ENCODE results near the gene PCSK5. TPM values are rescaled to one million over a fixed set of nuclear protein-coding genes. Genes with fewer than 3 reads are reported as not detected.
"Not testable (repeated sequence)": the region's sequence is repeated elsewhere in the genome, so short reads cannot be mapped to it uniquely, and the experiment has no call there.

PCSK5 gene
- polyA plus RNA-seq, 3 donors from 2014 or later = 5.7 to 17.2 (median 7.3) TPM

GRCh38 chr9:76319466-76319865 is 429.0 kb downstream of the PCSK5 start:
- not testable (repeated sequence) for H3K9me3 Mint-ChIP-seq; H3K36me3 Mint-ChIP-seq; DNase-seq; H3K4me1 Mint-ChIP-seq; H3K4me3 Mint-ChIP-seq; H3K27ac Mint-ChIP-seq; H3K27me3 Mint-ChIP-seq (ENCODE audit: low read depth in 3 of 3)

- H3K27ac Mint-ChIP-seq = no peak overlapping the region
- H3K36me3 Mint-ChIP-seq = no peaks in the 10 kb centered on the region
- peaks cover 2 to 3% (median 2%) of the 10 kb centered on the region in 3 donors for H3K27me3 Mint-ChIP-seq (ENCODE audit: low read depth in 3 of 3)
- H3K4me3 Mint-ChIP-seq = no peak overlapping the region
- no peak for DNase-seq
- H3K4me1 Mint-ChIP-seq = no peaks in the 10 kb centered on the region
- peaks cover 0 to 2% (median 0%) of the 10 kb centered on the region in 6 donors for H3K9me3 Mint-ChIP-seq
Observed at GRCh38 chr9:76321195-76321828, 430.8 kb downstream of the PCSK5 start.

GRCh38 chr9:76322810-76323209 is 432.3 kb downstream of the PCSK5 start:
- no peak overlapping the region for H3K27ac Mint-ChIP-seq
- no peaks in the 10 kb centered on the region for H3K9me3 Mint-ChIP-seq
- no peak overlapping the region for H3K4me3 Mint-ChIP-seq
- no peaks in the 10 kb centered on the region for H3K36me3 Mint-ChIP-seq
- DNase-seq = no peak
- H3K4me1 Mint-ChIP-seq = no peaks in the 10 kb centered on the region
- H3K27me3 Mint-ChIP-seq (ENCODE audit: low read depth in 3 of 3) = peaks cover 2 to 3% (median 2%) of the 10 kb centered on the region in 3 donors

GRCh38 chr9:76323490-76323889 is 433.0 kb downstream of the PCSK5 start:
- Mint-ChIP-seq H3K36me3 (no peaks in the 10 kb centered on the region), H3K4me3 (no peak overlapping the region), H3K27me3 (ENCODE audit: low read depth in 3 of 3) (peaks cover 0 to 4% (median 2%) of the 10 kb centered on the region in 3 donors), H3K4me1 (no peaks in the 10 kb centered on the region), H3K9me3 (no peaks in the 10 kb centered on the region), H3K27ac (no peak overlapping the region)
- DNase-seq = no peak

- H3K9me3 Mint-ChIP-seq; DNase-seq; H3K27ac Mint-ChIP-seq; H3K36me3 Mint-ChIP-seq; H3K27me3 Mint-ChIP-seq (ENCODE audit: low read depth in 3 of 3); H3K4me3 Mint-ChIP-seq; H3K4me1 Mint-ChIP-seq: not testable (repeated sequence)
Observed at GRCh38 chr9:76324030-76324429, 433.6 kb downstream of the PCSK5 start.

- no peak overlapping the region for H3K4me3 Mint-ChIP-seq
- no peak overlapping the region for H3K27ac Mint-ChIP-seq
- peaks cover 0 to 2% (median 0%) of the 10 kb centered on the region in 6 donors for H3K9me3 Mint-ChIP-seq
- DNase-seq = no peak
- no peaks in the 10 kb centered on the region for H3K4me1 Mint-ChIP-seq
- H3K36me3 Mint-ChIP-seq = no peaks in the 10 kb centered on the region
- peaks cover 0 to 11% (median 2%) of the 10 kb centered on the region in 3 donors for H3K27me3 Mint-ChIP-seq (ENCODE audit: low read depth in 3 of 3)
Observed at GRCh38 chr9:76330034-76330433, 439.6 kb downstream of the PCSK5 start.

- Mint-ChIP-seq H3K9me3 (peaks cover 0 to 2% (median 0%) of the 10 kb centered on the region in 6 donors), H3K27ac (no peak overlapping the region), H3K36me3 (no peaks in the 10 kb centered on the region), H3K4me1 (no peaks in the 10 kb centered on the region), H3K27me3 (ENCODE audit: low read depth in 3 of 3) (peaks cover 0 to 7% (median 2%) of the 10 kb centered on the region in 3 donors), H3K4me3 (no peak overlapping the region)
- no peak for DNase-seq
Observed at GRCh38 chr9:76333388-76333787, 442.9 kb downstream of the PCSK5 start.

GRCh38 chr9:76333964-76334363 is 443.5 kb downstream of the PCSK5 start:
- Mint-ChIP-seq H3K4me1 (no peaks in the 10 kb centered on the region), H3K4me3 (no peak overlapping the region), H3K9me3 (peaks cover 0 to 2% (median 0%) of the 10 kb centered on the region in 6 donors), H3K27ac (no peak overlapping the region), H3K27me3 (ENCODE audit: low read depth in 3 of 3) (peaks cover 0 to 6% (median 2%) of the 10 kb centered on the region in 3 donors), H3K36me3 (no peaks in the 10 kb centered on the region)
- no peak for DNase-seq

- H3K36me3 Mint-ChIP-seq = no peaks in the 10 kb centered on the region
- no peak for DNase-seq
- H3K9me3 Mint-ChIP-seq = peaks cover 0 to 2% (median 0%) of the 10 kb centered on the region in 6 donors
- no peak overlapping the region for H3K27ac Mint-ChIP-seq
- H3K4me1 Mint-ChIP-seq = no peaks in the 10 kb centered on the region
- H3K27me3 Mint-ChIP-seq (ENCODE audit: low read depth in 3 of 3) = peaks cover 0 to 4% (median 2%) of the 10 kb centered on the region in 3 donors
- no peak overlapping the region for H3K4me3 Mint-ChIP-seq
Observed at GRCh38 chr9:76336027-76336426, 445.6 kb downstream of the PCSK5 start.

GRCh38 chr9:76338418-76338817 is 447.9 kb downstream of the PCSK5 start:
- no peaks in the 10 kb centered on the region for H3K9me3 Mint-ChIP-seq
- no peak overlapping the region for H3K27ac Mint-ChIP-seq
- no peak overlapping the region for H3K4me3 Mint-ChIP-seq
- H3K36me3 Mint-ChIP-seq = no peaks in the 10 kb centered on the region
- DNase-seq = no peak
- H3K4me1 Mint-ChIP-seq = no peaks in the 10 kb centered on the region
- H3K27me3 Mint-ChIP-seq (ENCODE audit: low read depth in 3 of 3) = peaks cover 4 to 5% (median 4%) of the 10 kb centered on the region in 3 donors

- Mint-ChIP-seq H3K4me3 (no peak overlapping the region), H3K27me3 (ENCODE audit: low read depth in 3 of 3) (peaks cover 2 to 10% (median 6%) of the 10 kb centered on the region in 3 donors), H3K9me3 (no peaks in the 10 kb centered on the region), H3K27ac (no peak overlapping the region), H3K36me3 (no peaks in the 10 kb centered on the region), H3K4me1 (no peaks in the 10 kb centered on the region)
- no peak for DNase-seq
Observed at GRCh38 chr9:76341616-76342015, 451.1 kb downstream of the PCSK5 start.

- no peak overlapping the region for H3K27ac Mint-ChIP-seq
- H3K4me3 Mint-ChIP-seq = no peak overlapping the region
- no peaks in the 10 kb centered on the region for H3K9me3 Mint-ChIP-seq
- DNase-seq = no peak
- no peaks in the 10 kb centered on the region for H3K4me1 Mint-ChIP-seq
- peaks cover 2 to 10% (median 6%) of the 10 kb centered on the region in 3 donors for H3K27me3 Mint-ChIP-seq (ENCODE audit: low read depth in 3 of 3)
- no peaks in the 10 kb centered on the region for H3K36me3 Mint-ChIP-seq
Observed at GRCh38 chr9:76342201-76342600, 451.7 kb downstream of the PCSK5 start.

- Mint-ChIP-seq H3K4me1 (no peaks in the 10 kb centered on the region), H3K9me3 (no peaks in the 10 kb centered on the region), H3K4me3 (no peak overlapping the region), H3K36me3 (no peaks in the 10 kb centered on the region), H3K27ac (no peak overlapping the region), H3K27me3 (ENCODE audit: low read depth in 3 of 3) (peaks cover 2 to 10% (median 6%) of the 10 kb centered on the region in 3 donors)
- no peak for DNase-seq
Observed at GRCh38 chr9:76342858-76343257, 452.4 kb downstream of the PCSK5 start.

- H3K4me3 Mint-ChIP-seq = no peak overlapping the region
- no peaks in the 10 kb centered on the region for H3K4me1 Mint-ChIP-seq
- H3K27me3 Mint-ChIP-seq (ENCODE audit: low read depth in 3 of 3) = peaks cover 0 to 9% (median 0%) of the 10 kb centered on the region in 3 donors
- DNase-seq = no peak
- no peak overlapping the region for H3K27ac Mint-ChIP-seq
- no peaks in the 10 kb centered on the region for H3K36me3 Mint-ChIP-seq
- no peaks in the 10 kb centered on the region for H3K9me3 Mint-ChIP-seq
Observed at GRCh38 chr9:76349865-76350264, 459.4 kb downstream of the PCSK5 start.

- Mint-ChIP-seq H3K27me3 (ENCODE audit: low read depth in 3 of 3) (peaks cover 0 to 5% (median 0%) of the 10 kb centered on the region in 3 donors), H3K27ac (no peak overlapping the region), H3K4me1 (no peaks in the 10 kb centered on the region), H3K36me3 (no peaks in the 10 kb centered on the region), H3K9me3 (no peaks in the 10 kb centered on the region), H3K4me3 (no peak overlapping the region)
- no peak for DNase-seq
Observed at GRCh38 chr9:76351006-76351405, 460.5 kb downstream of the PCSK5 start.

Data from immature natural killer cell (primary cell).